GM21390 (cell line): Measurements from ENCODE around the gene UNC119B.

Source experiments
- ATAC-seq: cut with Tn5 transposase; IDR thresholded peaks from one replicate; pipeline ENCODE4 v1.9.1; 2021; ENCODE audit not compliant: unreplicated experiment

UNC119B gene

GRCh38 chr12:120738252-120739030, 28.2 kb downstream of the UNC119B start:
- no peak for ATAC-seq

- no peak for ATAC-seq
Observed at GRCh38 chr12:120739031-120739762, 28.9 kb downstream of the UNC119B start.

- no peak for ATAC-seq
Observed at GRCh38 chr12:120739821-120740613, 29.8 kb downstream of the UNC119B start.

- no peak for ATAC-seq
Observed at GRCh38 chr12:120740871-120741270, 30.6 kb downstream of the UNC119B start.

GRCh38 chr12:120741476-120742421, 31.5 kb downstream of the UNC119B start:
- ATAC-seq = no peak

- ATAC-seq = no peak
Observed at GRCh38 chr12:120744922-120745493, 34.8 kb downstream of the UNC119B start.

- ATAC-seq = no peak
Observed at GRCh38 chr12:120748242-120748641, 38.0 kb downstream of the UNC119B start.

- ATAC-seq = no peak
Observed at GRCh38 chr12:120749256-120749655, 39.0 kb downstream of the UNC119B start.

GRCh38 chr12:120750806-120751205, 40.5 kb downstream of the UNC119B start:
- ATAC-seq = no peak

GRCh38 chr12:120751389-120751788, 41.1 kb downstream of the UNC119B start:
- no peak for ATAC-seq

- no peak for ATAC-seq
Observed at GRCh38 chr12:120754792-120755191, 44.5 kb downstream of the UNC119B start.

- ATAC-seq = no peak
Observed at GRCh38 chr12:120755269-120755668, 45.0 kb downstream of the UNC119B start.

GRCh38 chr12:120757226-120757742, 47.0 kb downstream of the UNC119B start:
- ATAC-seq = no peak

- no peak for ATAC-seq
Observed at GRCh38 chr12:120757949-120758348, 47.7 kb downstream of the UNC119B start.

GRCh38 chr12:120758798-120759590, 48.7 kb downstream of the UNC119B start:
- ATAC-seq = no peak

GRCh38 chr12:120759591-120760348, 49.5 kb downstream of the UNC119B start:
- no peak for ATAC-seq

GRCh38 chr12:120760349-120761254, 50.3 kb downstream of the UNC119B start:
- ATAC-seq = no peak
